Keratinocyte (primary cell): ENCODE measurements around the gene WIPF3.

Experiments
- CTCF ChIP-seq, 3 experiments: IDR thresholded peaks in 1 of 3; conservative IDR thresholded peaks in 1 of 3; optimal IDR thresholded peaks in 1 of 3; 2 replicates in 2 of 3; 3 replicates in 1 of 3; pipeline versions ENCODE3 to v1.5.1; 2011; ENCODE audit warnings: low read length in 3 of 3, mild to moderate bottlenecking in 3 of 3, moderate library complexity in 2 of 3, control low read depth in 1 of 3, inconsistent platforms in 1 of 3; ENCODE audit not compliant: insufficient read depth in 2 of 3; ENCODE audit errors: extremely low read depth in 1 of 3
- EZH2 ChIP-seq: IDR thresholded peaks from one replicate; pipeline ENCODE4 v1.6.1; 2012; ENCODE audit warnings: inconsistent platforms, mild to moderate bottlenecking, low read length, moderate library complexity

DNA sequence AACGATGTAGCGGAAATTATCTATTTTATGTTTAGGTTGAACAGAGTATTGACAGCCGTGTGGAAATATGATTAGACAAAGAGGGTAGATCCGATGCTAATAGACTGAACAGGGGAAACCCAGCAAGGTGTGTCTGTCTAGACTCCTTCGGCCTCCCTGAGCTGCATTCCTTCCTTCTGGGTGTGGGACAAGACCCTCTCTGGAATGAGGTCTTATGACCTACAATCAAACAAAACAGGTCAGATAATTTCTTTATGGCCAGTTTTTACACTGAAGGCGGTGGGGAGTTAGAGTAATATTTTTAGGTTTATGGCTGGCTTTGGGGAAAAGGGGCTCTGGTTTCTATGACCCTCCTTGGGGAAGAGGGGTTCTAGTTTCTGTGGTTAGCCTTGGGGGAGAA is 41.2 kb downstream of the WIPF3 start:
- TF ChIP-seq CTCF (optimal IDR thresholded peaks at IDR 0.05 in 1 of 3, IDR thresholded peaks at IDR 0.05 in 1 of 3, conservative IDR thresholded peaks at IDR 0.05 in 1 of 3; ENCODE audit: extremely low read depth in 1 of 3, insufficient read depth in 2 of 3, low read length in 3 of 3) = no peak
- no peak for TF ChIP-seq EZH2
